Heart left ventricle (tissue), 16 donors: Measurements from ENCODE around the gene NPHP4. TPM values are rescaled to one million over a fixed set of nuclear protein-coding genes. Genes with fewer than 3 reads are reported as not detected.

Experiments
- ATAC-seq, 4 donors: fragments of 200-7000 bp; cut with Tn5 transposase; one replicate each; pipeline ENCODE4 v1.9.1; 2020 to 2022; ENCODE audit warnings: moderate library complexity in 4 of 4, mild to moderate bottlenecking in 3 of 4, moderate number of reproducible peaks in 1 of 4
- DNase-seq, 5 donors: peaks; one replicate each; pipeline ENCODE4 v3.0.0-alpha.2; 2020
- H3K27ac ChIP-seq, 12 donors: fragments of 200-600 bp; sonication (generic) in 4 of 12; one replicate each; pipeline versions ENCODE4 v1.5.0 to v1.8.0; 2016 to 2022; ENCODE audit warnings: mild to moderate bottlenecking in 2 of 12
- H3K27me3 ChIP-seq, 9 donors: fragments of 200-600 bp; sonication (generic) in 2 of 9; one replicate each; pipeline versions ENCODE4 v1.5.1 to v1.8.0; 2016 to 2022; ENCODE audit warnings: mild to moderate bottlenecking in 3 of 9
- H3K36me3 ChIP-seq, 9 donors: fragments of 200-600 bp; sonication (generic) in 2 of 9; one replicate each; pipeline versions ENCODE4 v1.5.0 to v1.8.0; 2018 to 2022; ENCODE audit warnings: mild to moderate bottlenecking in 2 of 9
- H3K4me1 ChIP-seq, 12 donors: fragments of 200-600 bp; sonication (generic) in 4 of 12; one replicate each; pipeline versions ENCODE4 v1.5.0 to v1.8.0; 2016 to 2022; ENCODE audit warnings: mild to moderate bottlenecking in 3 of 12
- H3K4me3 ChIP-seq, 12 donors: fragments of 200-600 bp; sonication (generic) in 4 of 12; one replicate each; pipeline versions ENCODE4 v1.5.0 to v1.8.0; 2017 to 2022; ENCODE audit warnings: mild to moderate bottlenecking in 9 of 12, moderate library complexity in 4 of 12
- H3K9me3 ChIP-seq, 12 donors: fragments of 200-600 bp; sonication (generic) in 4 of 12; one replicate each; pipeline versions ENCODE4 v1.5.0 to v1.8.0; 2016 to 2022; ENCODE audit warnings: mild to moderate bottlenecking in 1 of 12
- POLR2A ChIP-seq, 2 donors: fragments of 450-650 bp; IDR thresholded peaks; one replicate each; pipeline ENCODE4 v1.6.1; 2017; ENCODE audit warnings: antibody characterized with exemption in 2 of 2, mild to moderate bottlenecking in 2 of 2, moderate library complexity in 2 of 2
- WGBS, 4 donors: extraction: QIAGEN DNeasy Blood & Tissue Kit in 2 of 4; methylation state at CpG; one replicate each; pipeline versions ENCODE4 v1.1.5 to v1.1.7; 2013 to 2018; 5-methylcytosine and 5-hydroxymethylcytosine counted together
- intact Hi-C, 10 donors: fragments of 100-400 bp; cut with DNase I; formaldehyde crosslinking; loops; one replicate each; pipeline versions ENCODE4 v1.11.1 to v1.14.2; 2022
- polyA plus RNA-seq, 2 donors: library from polyadenylated mRNA; stranded (reverse); fragments of 200-250 nt; gene quantifications; one replicate each; pipeline ENCODE4 v1.2.3, GENCODE V29; 2013
- total RNA-seq, 9 donors: library from RNA; depleted of rRNA in 2 of 9; stranded (reverse); fragments of >200 nt in 2 of 9; fragmentation: NEBNext Ultra II Directional in 3 of 9; extraction: Animal tissue kit (Norgen Biotek cat#: 25700) in 3 of 9; gene quantifications; one replicate each; pipeline versions ENCODE4 v1.1.0 to v1.2.4, GENCODE V29; 2016 to 2023
- TF ChIP-seq, protein P1 (sequence below), 12 donors: fragments of 200-600 bp; sonication (generic) in 4 of 12; IDR thresholded peaks; one replicate each; pipeline versions ENCODE4 v1.5.0 to v1.8.0; 2018 to 2022; ENCODE audit warnings: antibody characterized with exemption in 12 of 12, mild to moderate bottlenecking in 5 of 12
- donor health status: ischemic (EF 13 %, LVEDD 7.1; RV severe dilation, severe dysfunction).
- donor health status: healthy with polysubstance abuse.
- donor health status: DM: no; HTN: yes; CAD: no.
- donor health status: DM: no; HTN: no; CAD: no.
- donor health status: ischemic (EF 25% LVEDD 6.9; RV normal size, moderate dysfunction).
- donor health status: ischemic (EF 25% LVEDD 5.7; RV mildly dilated, moderate dysfunction).
- donor health status: healthy.
- donor health status: DM: yes; HTN: yes; CAD: no.
- donor health status: ischemic (EF 35%, LVEDD 5.7; RV mildly dilated, moderate dysfunction).
- donor health status: nonischemic (EF 11% LVEDD 7.7; RV severe dilation, severe dysfunction).
- donor health status: DM: yes; HTN: yes; CAD: no.
- donor health status: PGD.
- donor health status: ischemic (EF 29% LVEDD 5.4; RV normal size, mild dysfunction).
- donor health status: nonischemic (EF 23%, LVEDD 6.1; RV moderate dilation, normal function).

The NPHP4 gene
- total and polyA plus RNA-seq, 11 donors, result 2.1 to 6.3 (median 3.1) TPM

DNA sequence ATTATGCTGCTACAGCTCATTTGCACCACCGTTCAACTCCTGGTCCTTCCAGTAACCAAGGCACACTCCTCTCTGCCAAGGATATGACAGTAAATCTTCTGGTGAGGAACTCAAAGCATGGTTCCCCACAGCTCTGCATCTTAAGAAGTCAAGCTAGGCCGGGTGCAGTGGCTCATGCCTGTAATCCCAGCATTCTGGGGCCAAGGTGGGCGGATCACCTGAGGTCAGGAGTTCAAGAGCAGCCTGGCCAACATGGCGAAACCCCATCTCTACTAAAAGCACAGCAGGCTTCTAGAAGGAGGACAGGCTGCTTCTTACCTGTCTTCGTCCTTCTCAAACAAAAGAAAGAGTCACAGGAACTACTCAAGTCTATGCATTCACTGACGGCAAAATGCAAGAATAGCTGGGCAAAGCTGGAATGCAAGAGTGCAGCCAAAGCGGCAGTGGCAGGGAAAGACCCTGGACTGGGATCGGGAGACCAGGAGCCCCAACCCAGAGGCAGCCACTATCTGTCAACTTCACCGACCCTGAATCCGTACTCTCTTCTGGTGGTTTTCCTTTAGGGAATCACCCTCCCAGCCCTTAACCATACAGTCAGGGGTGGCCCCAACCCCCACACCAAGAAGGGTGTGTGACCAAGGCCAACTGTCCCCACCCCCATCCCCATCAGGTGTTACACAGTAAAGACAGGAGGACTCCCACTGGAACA lies 75.5 kb downstream of the NPHP4 start:
- intact Hi-C loops, result loop anchor here in 9 of 10 donors (2.0 to 10.0 kb wide), 5 partner anchors 402 to 1264 kb away; partner anchors contain the start of gene AJAP1 (in 2 of the 9)

DNA sequence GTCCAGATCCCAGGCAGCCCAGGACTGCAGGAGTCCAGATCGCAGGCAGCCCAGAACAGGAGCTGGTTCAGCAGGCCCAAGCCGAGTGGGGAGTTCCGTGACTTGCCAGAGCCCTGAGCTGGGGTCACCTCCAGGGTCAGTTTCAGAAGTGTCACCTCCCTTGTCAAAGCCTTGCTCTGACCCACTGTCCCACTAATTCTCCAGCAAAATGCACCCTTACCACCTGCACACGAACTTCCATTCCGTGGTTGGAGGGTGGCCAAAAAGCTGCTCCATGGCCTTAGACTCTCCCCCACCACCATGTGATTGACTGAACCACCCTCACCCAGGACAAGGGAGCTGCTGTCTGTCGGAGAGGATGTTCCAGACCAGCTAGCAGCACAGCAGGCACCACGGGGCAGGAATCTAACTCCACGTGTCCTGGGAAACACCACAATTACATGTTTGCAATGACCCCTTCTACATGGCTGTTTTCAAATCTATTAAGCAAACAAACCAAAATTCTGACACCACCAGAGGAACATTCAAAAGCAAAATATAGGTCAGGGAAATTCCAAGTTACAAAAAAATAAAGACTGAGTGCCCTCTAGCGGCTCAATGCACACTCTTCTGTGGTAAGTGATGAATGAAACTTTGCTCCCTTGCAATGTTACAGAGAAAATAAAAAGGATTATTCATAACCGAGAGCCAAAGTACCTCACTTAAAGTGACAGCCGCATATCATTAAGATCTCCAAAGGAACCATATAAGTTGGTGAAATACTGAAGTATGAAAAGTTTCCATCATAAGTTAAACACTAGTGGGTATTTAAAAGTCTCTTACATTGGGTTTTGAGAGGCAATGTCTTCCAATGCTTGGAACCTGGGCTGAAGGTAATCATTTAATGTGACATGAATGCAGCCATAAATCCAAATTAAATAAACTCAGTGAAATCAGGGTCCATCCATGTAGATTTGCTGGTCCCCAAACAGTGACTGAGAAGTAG lies 76.3 kb downstream of the NPHP4 start:
- no peaks in the 10 kb centered on the region for H3K9me3 ChIP-seq
- no peak overlapping the region for H3K4me3 ChIP-seq
- WGBS, 4 donors, result 54 to 68% (median 59%) methylated on average over 9 to 11 of the region's 11 CpGs
- ATAC-seq, result peak in 3 of 4 donors; percentile 39 to 52 (median 46)
- no peaks in the 10 kb centered on the region for H3K27me3 ChIP-seq
- TF ChIP-seq, protein P1, sequence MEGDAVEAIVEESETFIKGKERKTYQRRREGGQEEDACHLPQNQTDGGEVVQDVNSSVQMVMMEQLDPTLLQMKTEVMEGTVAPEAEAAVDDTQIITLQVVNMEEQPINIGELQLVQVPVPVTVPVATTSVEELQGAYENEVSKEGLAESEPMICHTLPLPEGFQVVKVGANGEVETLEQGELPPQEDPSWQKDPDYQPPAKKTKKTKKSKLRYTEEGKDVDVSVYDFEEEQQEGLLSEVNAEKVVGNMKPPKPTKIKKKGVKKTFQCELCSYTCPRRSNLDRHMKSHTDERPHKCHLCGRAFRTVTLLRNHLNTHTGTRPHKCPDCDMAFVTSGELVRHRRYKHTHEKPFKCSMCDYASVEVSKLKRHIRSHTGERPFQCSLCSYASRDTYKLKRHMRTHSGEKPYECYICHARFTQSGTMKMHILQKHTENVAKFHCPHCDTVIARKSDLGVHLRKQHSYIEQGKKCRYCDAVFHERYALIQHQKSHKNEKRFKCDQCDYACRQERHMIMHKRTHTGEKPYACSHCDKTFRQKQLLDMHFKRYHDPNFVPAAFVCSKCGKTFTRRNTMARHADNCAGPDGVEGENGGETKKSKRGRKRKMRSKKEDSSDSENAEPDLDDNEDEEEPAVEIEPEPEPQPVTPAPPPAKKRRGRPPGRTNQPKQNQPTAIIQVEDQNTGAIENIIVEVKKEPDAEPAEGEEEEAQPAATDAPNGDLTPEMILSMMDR (IDR thresholded peaks at IDR 0.05), result peak; percentile 37 to 76 (median 56)
- no peak for TF ChIP-seq POLR2A (IDR thresholded peaks at IDR 0.05)
- intact Hi-C loops, result loop anchor here in 9 of 10 donors (1.0 to 10.0 kb wide), 6 partner anchors 401 to 1264 kb away; partner anchors contain the start of gene AJAP1 (in 2 of the 9)
- H3K27ac ChIP-seq, result no peak overlapping the region
- no peak for DNase-seq
- peaks cover 0 to 3% (median 0%) of the 10 kb centered on the region in 9 donors for H3K36me3 ChIP-seq
- H3K4me1 ChIP-seq, result peaks cover 0 to 6% (median 0%) of the 10 kb centered on the region in 12 donors

More for the DNA sequence above, 75.5 kb downstream of the NPHP4 start:
- Histone ChIP-seq H3K4me1 (peaks cover 0 to 6% (median 0%) of the 10 kb centered on the region in 12 donors), H3K27me3 (no peaks in the 10 kb centered on the region), H3K9me3 (no peaks in the 10 kb centered on the region), H3K27ac (no peak overlapping the region), H3K4me3 (no peak overlapping the region), H3K36me3 (peaks cover 0 to 4% (median 0%) of the 10 kb centered on the region in 9 donors)
- DNase-seq, result no peak
- WGBS, 4 donors, result 90 to 96% (median 93%) methylated on average over 10 of the region's 10 CpGs
- no peak for ATAC-seq
- TF ChIP-seq, protein P1 (IDR thresholded peaks at IDR 0.05), result no peak
- no peak for TF ChIP-seq POLR2A (IDR thresholded peaks at IDR 0.05)

DNA sequence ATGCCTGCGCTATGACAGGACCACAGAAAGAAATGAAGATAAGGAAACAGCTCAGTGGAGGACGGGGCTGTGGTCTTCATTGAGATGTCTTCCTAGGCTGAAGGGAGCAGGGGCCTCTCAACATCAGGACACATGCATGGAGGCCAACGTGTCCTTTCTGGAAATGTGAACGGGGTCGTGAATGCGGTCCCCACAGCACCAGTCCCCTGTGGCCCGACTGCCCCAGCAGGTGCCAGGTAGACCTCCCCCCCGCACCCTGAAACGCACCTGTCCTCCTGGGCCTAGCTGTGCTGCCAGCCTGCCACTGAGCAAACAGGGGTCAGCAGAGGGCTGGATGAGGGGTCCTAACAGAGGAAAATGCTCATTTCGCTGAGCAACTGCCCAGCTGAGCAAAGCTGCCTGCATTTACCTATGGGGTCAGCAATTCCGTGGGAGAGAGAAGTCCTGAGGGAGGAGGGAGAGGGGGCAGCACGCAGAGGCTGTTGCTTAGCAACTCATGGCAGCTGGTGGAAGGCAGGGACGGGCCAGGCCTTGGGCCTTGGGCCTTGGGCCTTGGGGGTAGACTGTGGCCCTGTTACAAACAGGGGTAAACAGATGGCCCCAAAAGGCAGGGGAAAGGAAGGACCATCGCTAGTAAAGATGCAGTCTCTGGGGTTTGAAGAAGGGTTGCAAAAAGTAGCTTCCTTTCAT lies 77.4 kb downstream of the NPHP4 start:
- Histone ChIP-seq H3K36me3 (peaks cover 0 to 3% (median 0%) of the 10 kb centered on the region in 9 donors), H3K27ac (no peak overlapping the region), H3K9me3 (no peaks in the 10 kb centered on the region), H3K4me1 (peaks cover 0 to 6% (median 0%) of the 10 kb centered on the region in 12 donors), H3K4me3 (no peak overlapping the region), H3K27me3 (no peaks in the 10 kb centered on the region)
- no peak for DNase-seq
- intact Hi-C loops, result loop anchor here in 9 of 10 donors (1.0 to 10.0 kb wide), 5 partner anchors 400 to 1263 kb away; partner anchors contain the start of gene AJAP1 (in 2 of the 9)
- ATAC-seq, result no peak
- WGBS, 4 donors, result 87 to 93% (median 90%) methylated on average over 14 of the region's 14 CpGs
- TF ChIP-seq, protein P1 (IDR thresholded peaks at IDR 0.05), result no peak
- no peak for TF ChIP-seq POLR2A (IDR thresholded peaks at IDR 0.05)
